Epithelial cell of proximal tubule (primary cell): ENCODE measurements around the gene CC2D1B. TPM values are rescaled to one million over a fixed set of nuclear protein-coding genes. Genes with fewer than 3 reads are reported as not detected.

Source experiments
- DNase-seq: peaks from one replicate; pipeline ENCODE4 v3.0.0-alpha.2; 2011; ENCODE audit warnings: low read depth
- H3K4me3 ChIP-seq: 2 replicates; pipeline ENCODE4 v1.5.1; 2011; ENCODE audit warnings: low read depth, mild to moderate bottlenecking, low read length
- total RNA-seq: library from RNA; depleted of rRNA; stranded (reverse); fragments of >200 nt; gene quantifications from 2 replicates; pipeline ENCODE4 v1.2.3, GENCODE V29; 2015
- TF ChIP-seq, protein P1 (sequence below): conservative IDR thresholded peaks from 2 replicates; pipeline ENCODE4 v1.5.1; 2012; ENCODE audit warnings: low read depth, mild to moderate bottlenecking, low read length

CC2D1B gene
- total RNA-seq, 1 donor from 2014 or later, result 32.5 TPM

- no peak for DNase-seq
- no peak overlapping the region for H3K4me3 ChIP-seq
- TF ChIP-seq, protein P1, sequence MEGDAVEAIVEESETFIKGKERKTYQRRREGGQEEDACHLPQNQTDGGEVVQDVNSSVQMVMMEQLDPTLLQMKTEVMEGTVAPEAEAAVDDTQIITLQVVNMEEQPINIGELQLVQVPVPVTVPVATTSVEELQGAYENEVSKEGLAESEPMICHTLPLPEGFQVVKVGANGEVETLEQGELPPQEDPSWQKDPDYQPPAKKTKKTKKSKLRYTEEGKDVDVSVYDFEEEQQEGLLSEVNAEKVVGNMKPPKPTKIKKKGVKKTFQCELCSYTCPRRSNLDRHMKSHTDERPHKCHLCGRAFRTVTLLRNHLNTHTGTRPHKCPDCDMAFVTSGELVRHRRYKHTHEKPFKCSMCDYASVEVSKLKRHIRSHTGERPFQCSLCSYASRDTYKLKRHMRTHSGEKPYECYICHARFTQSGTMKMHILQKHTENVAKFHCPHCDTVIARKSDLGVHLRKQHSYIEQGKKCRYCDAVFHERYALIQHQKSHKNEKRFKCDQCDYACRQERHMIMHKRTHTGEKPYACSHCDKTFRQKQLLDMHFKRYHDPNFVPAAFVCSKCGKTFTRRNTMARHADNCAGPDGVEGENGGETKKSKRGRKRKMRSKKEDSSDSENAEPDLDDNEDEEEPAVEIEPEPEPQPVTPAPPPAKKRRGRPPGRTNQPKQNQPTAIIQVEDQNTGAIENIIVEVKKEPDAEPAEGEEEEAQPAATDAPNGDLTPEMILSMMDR, result no peak
These were observed 6.1 kb downstream of the CC2D1B start for GRCh38 chr1:52359676-52360594.

GRCh38 chr1:52358851-52359497 is 7.0 kb downstream of the CC2D1B start:
- TF ChIP-seq, protein P1, result no peak
- DNase-seq, result no peak
- H3K4me3 ChIP-seq, result no peak overlapping the region

- TF ChIP-seq, protein P1, result no peak
- no peak overlapping the region for H3K4me3 ChIP-seq
- DNase-seq, result no peak
These were observed 8.6 kb downstream of the CC2D1B start for GRCh38 chr1:52357397-52357796.

DNA sequence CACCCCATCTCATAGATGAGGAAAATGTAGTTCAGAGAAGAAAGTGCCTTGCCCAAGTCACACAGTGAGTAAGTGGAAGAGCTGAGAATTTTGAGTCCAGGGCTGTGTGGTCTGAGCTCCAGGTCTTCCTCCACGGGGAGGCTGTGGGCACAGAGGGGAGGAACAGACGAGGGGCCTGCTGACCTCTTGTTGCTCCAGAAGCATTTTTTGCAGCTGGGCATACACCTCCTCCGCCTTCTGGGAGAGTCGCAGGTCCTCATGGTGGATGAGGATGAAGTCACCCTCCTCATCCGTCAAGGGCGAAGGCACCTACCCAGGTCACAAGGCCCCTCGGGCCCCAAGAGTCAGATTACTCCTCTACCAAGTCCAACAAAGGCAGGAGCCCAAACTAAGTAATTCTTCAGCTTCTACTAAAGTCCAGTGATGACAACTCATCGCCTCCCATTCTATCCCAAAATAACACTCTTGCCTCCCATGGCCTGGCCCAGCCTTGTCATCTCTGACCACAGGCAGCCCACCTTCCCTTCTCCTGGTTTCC is 9.1 kb downstream of the CC2D1B start:
- DNase-seq, result no peak
- TF ChIP-seq, protein P1, result no peak
- no peak overlapping the region for H3K4me3 ChIP-seq

GRCh38 chr1:52355847-52356505 is 10.0 kb downstream of the CC2D1B start:
- TF ChIP-seq, protein P1, result no peak
- H3K4me3 ChIP-seq, result no peak overlapping the region
- DNase-seq, result no peak

DNA sequence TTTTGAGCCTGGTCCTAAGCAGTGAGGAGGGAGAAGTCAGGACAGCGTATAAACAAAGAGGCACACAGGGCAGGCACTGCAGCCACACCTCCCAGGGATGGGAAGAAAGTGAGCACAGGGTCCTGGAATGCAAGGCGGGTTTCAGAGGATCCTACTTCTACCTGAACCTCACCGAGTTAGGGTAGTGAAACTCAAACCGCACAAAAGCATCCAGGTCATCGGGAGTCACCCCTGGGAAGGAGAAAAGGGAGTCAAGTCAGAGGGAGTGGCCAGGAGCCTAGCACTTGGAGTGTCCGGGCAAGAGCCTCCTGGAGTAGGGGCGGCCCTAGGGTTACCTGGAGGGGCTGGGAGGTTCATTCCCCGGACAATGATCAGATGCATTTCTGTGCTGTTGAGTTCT is 10.6 kb downstream of the CC2D1B start:
- TF ChIP-seq, protein P1, result no peak
- H3K4me3 ChIP-seq, result no peak overlapping the region
- no peak for DNase-seq
